ENCODE results near the gene PYGM. TPM values are rescaled to one million over a fixed set of nuclear protein-coding genes. Genes with fewer than 3 reads are reported as not detected.

Gene PYGM
- total RNA-seq, 1 experiment from 2014 or later, result 6.6 TPM

DNA sequence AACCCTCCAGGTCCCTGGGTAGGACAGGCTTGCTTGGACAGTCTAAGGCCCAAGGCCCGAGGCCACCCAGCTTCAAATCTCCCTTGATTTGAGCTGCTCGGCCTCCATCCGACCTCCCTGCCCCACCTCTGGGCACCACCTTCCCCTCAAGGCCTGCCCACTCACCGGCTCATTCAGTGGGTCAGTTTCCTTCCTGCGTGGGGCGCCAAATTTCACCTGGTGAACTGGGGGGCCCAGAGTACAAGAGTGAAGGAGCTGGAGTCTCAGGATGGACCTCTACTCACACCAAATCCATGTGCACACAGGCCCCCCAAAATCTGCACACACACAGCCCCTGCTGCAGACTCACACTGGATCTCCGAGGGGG lies 39.5 kb upstream of the PYGM start (continued):
- TF ChIP-seq, protein P1, sequence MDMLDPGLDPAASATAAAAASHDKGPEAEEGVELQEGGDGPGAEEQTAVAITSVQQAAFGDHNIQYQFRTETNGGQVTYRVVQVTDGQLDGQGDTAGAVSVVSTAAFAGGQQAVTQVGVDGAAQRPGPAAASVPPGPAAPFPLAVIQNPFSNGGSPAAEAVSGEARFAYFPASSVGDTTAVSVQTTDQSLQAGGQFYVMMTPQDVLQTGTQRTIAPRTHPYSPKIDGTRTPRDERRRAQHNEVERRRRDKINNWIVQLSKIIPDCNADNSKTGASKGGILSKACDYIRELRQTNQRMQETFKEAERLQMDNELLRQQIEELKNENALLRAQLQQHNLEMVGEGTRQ (CRISPR knock-in tag; IDR thresholded peaks at IDR 0.05), result no peak

DNA sequence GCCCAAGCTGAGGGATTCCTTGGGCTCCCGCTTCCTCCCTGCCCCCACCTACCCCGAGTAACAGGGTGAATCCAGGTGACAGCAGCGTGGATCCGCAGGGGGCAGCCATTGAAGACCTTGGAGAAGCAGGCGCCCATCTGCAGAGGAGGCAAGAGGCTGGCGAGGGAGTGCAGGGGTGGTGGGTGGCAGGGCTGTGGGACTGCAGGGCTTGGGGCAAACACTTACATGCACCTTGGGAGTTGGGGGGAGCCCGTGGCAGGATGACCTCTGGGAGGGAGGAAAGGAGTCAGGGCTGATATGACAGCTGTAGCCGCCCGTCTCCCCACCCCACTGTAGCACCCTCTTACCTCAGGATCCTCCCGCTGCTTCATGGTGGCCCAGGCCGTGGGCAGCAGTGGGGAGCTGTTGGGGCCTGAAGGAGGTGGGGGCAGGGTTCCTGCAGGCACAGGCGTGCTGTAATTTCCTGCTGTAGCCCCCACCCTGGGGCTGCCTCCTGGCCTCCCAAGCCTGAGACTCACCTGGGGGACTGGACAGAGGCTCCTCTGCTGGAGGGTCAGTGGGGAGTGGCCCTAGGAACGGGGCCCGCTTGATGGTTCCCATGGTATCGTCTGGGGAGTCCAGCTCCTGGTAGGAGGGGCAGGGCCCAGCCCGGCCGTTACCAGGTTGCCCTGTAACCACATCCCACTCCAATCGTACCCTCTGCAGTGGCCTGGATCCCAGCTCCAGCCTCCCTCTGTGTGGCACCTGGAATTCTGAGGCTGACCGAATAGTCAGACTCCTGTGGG lies 37.2 kb upstream of the PYGM start:
- Mint-ChIP-seq H3K36me3 (no peaks in the 10 kb centered on the region), H3K4me3 (no peak overlapping the region), H3K9me3 (no peaks in the 10 kb centered on the region), H3K4me1 (no peaks in the 10 kb centered on the region), H3K27me3 (ENCODE audit: low read depth) (no peaks in the 10 kb centered on the region), H3K27ac (no peak overlapping the region)
- ChIA-PET POLR2A (interaction anchor here (0.5 kb wide), 1 partner anchor 998 kb away, joined by 4 read pairs; no protein-coding TSS in a partner anchor), CTCF (interaction anchor here (0.5 to 1.5 kb wide), 4 partner anchors 9 to 52 kb away, joined by 3 to 4 read pairs (median 3); no protein-coding TSS in a partner anchor)
- no peak for ATAC-seq
- DNase-seq (ENCODE audit: low spot score), result no peak
- no peak for TF ChIP-seq FOXJ3 (CRISPR knock-in tag; IDR thresholded peaks at IDR 0.05; ENCODE audit: borderline replicate concordance)
- TF ChIP-seq, protein P2, sequence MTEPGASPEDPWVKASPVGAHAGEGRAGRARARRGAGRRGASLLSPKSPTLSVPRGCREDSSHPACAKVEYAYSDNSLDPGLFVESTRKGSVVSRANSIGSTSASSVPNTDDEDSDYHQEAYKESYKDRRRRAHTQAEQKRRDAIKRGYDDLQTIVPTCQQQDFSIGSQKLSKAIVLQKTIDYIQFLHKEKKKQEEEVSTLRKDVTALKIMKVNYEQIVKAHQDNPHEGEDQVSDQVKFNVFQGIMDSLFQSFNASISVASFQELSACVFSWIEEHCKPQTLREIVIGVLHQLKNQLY (CRISPR knock-in tag; IDR thresholded peaks at IDR 0.05), result no peak
- TF ChIP-seq, protein P3, sequence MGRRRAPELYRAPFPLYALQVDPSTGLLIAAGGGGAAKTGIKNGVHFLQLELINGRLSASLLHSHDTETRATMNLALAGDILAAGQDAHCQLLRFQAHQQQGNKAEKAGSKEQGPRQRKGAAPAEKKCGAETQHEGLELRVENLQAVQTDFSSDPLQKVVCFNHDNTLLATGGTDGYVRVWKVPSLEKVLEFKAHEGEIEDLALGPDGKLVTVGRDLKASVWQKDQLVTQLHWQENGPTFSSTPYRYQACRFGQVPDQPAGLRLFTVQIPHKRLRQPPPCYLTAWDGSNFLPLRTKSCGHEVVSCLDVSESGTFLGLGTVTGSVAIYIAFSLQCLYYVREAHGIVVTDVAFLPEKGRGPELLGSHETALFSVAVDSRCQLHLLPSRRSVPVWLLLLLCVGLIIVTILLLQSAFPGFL (CRISPR knock-in tag; IDR thresholded peaks at IDR 0.05; ENCODE audit: borderline replicate concordance), result no peak
- TF ChIP-seq NFE2L1 (CRISPR knock-in tag; IDR thresholded peaks at IDR 0.05), result no peak
- no peak for TF ChIP-seq OVOL2 (CRISPR knock-in tag; IDR thresholded peaks at IDR 0.05; ENCODE audit: borderline replicate concordance)
- TF ChIP-seq GRHL2 (CRISPR knock-in tag; IDR thresholded peaks at IDR 0.05; ENCODE audit: insufficient replicate concordance, severe bottlenecking), result no peak
- TF ChIP-seq, protein P4, sequence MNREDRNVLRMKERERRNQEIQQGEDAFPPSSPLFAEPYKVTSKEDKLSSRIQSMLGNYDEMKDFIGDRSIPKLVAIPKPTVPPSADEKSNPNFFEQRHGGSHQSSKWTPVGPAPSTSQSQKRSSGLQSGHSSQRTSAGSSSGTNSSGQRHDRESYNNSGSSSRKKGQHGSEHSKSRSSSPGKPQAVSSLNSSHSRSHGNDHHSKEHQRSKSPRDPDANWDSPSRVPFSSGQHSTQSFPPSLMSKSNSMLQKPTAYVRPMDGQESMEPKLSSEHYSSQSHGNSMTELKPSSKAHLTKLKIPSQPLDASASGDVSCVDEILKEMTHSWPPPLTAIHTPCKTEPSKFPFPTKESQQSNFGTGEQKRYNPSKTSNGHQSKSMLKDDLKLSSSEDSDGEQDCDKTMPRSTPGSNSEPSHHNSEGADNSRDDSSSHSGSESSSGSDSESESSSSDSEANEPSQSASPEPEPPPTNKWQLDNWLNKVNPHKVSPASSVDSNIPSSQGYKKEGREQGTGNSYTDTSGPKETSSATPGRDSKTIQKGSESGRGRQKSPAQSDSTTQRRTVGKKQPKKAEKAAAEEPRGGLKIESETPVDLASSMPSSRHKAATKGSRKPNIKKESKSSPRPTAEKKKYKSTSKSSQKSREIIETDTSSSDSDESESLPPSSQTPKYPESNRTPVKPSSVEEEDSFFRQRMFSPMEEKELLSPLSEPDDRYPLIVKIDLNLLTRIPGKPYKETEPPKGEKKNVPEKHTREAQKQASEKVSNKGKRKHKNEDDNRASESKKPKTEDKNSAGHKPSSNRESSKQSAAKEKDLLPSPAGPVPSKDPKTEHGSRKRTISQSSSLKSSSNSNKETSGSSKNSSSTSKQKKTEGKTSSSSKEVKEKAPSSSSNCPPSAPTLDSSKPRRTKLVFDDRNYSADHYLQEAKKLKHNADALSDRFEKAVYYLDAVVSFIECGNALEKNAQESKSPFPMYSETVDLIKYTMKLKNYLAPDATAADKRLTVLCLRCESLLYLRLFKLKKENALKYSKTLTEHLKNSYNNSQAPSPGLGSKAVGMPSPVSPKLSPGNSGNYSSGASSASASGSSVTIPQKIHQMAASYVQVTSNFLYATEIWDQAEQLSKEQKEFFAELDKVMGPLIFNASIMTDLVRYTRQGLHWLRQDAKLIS (CRISPR knock-in tag; IDR thresholded peaks at IDR 0.05; ENCODE audit: borderline replicate concordance), result no peak
- TF ChIP-seq, protein P5, sequence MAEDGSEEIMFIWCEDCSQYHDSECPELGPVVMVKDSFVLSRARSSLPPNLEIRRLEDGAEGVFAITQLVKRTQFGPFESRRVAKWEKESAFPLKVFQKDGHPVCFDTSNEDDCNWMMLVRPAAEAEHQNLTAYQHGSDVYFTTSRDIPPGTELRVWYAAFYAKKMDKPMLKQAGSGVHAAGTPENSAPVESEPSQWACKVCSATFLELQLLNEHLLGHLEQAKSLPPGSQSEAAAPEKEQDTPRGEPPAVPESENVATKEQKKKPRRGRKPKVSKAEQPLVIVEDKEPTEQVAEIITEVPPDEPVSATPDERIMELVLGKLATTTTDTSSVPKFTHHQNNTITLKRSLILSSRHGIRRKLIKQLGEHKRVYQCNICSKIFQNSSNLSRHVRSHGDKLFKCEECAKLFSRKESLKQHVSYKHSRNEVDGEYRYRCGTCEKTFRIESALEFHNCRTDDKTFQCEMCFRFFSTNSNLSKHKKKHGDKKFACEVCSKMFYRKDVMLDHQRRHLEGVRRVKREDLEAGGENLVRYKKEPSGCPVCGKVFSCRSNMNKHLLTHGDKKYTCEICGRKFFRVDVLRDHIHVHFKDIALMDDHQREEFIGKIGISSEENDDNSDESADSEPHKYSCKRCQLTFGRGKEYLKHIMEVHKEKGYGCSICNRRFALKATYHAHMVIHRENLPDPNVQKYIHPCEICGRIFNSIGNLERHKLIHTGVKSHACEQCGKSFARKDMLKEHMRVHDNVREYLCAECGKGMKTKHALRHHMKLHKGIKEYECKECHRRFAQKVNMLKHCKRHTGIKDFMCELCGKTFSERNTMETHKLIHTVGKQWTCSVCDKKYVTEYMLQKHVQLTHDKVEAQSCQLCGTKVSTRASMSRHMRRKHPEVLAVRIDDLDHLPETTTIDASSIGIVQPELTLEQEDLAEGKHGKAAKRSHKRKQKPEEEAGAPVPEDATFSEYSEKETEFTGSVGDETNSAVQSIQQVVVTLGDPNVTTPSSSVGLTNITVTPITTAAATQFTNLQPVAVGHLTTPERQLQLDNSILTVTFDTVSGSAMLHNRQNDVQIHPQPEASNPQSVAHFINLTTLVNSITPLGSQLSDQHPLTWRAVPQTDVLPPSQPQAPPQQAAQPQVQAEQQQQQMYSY (CRISPR knock-in tag; IDR thresholded peaks at IDR 0.05), result no peak
- TF ChIP-seq FOXP1 (CRISPR knock-in tag; IDR thresholded peaks at IDR 0.05; ENCODE audit: borderline replicate concordance), result no peak
